NCI-H524 treated with DMSO at 0.1 percent for 48 hours (cell line): Measurements from ENCODE around the gene ZNF225.
"Not testable (repeated sequence)": the region's sequence is repeated elsewhere in the genome, so short reads cannot be mapped to it uniquely, and the experiment has no call there.

Experiments
- DNase-seq: peaks from one replicate; lab custom pipeline; 2025; lab: John Stamatoyannopoulos, UW

The ZNF225 gene

DNA sequence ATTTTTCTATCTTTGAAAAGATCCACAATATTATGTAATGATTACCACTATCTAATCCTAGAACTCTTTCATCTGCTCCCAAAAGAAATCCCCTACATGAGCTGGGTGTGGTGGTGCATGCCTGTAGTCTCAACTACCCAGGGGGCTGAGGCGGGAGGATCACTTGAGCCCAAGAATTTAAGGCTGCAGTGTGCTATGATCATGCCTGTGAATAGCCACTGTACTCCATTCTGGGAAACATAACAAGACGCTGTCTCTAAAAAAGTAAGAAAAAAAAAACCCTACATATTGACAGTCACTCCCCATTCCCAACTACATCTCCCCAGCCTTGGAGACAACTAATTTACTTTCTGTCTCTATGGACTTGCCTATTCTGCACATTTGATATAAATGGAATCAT, 50.6 kb downstream of the ZNF225 start:
- no peak for DNase-seq

DNA sequence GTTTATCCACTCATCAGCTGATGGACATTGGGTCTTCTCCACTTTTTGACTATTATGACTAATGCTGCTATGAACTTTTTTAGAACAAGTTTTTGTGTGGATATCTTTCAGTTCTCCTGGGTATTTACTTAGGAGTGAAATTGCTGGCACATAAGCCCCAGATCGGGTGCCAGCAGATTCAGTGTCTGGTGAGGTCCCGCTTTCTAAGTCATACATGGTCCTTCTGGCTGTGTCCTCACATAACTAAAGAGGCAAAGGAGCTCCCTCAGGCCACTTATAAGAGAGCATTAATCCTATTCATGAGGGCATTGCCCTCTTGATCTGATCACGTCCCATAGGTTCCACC, 51.1 kb downstream of the ZNF225 start:
- DNase-seq = no peak

DNA sequence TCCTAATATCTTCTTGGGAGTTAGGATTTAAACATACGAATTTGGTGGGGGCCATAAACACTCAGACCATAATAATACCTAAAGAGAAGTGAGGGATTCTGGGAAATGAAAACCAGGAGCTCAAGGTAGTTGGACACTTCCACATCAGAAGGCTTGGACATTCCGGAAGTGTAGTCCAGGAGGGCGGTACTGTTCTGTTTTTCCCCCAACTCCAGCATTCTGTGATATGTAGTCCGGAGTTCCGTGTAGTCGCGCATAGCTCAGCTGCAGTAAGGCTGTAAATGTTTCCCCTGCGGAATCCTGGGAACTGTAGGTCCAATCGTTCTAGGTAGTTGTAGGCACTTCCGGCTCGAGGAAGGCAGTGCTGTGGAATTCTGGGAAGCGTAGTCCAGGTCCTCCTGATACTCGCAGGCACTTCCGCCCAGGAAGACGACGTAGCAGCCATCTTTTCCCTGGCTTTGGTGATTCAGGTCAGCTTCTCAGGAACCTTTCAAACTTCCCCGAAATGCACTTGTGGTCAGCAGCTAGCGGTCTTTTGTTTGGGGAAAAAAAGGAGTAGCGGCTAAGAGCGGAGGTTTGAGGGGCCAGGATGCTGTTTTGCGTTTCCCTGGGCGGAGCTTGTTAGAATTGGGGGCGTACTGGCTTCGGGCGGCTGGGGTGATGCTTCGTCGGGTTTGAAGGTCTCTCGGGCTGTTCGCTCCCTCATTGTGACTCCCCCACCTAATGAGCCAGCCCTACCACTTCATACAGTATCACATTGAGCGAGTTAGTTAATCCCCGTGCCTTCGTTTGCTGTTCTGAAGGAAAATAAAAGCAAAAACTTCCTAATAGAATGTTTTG, 51.7 kb downstream of the ZNF225 start, which contains the start of gene ZNF226:
TSS of gene ZNF226 (plus strand) at position 428 of the 840 bp plus-strand sequence. CDS start 4,981 bp downstream, outside the sequence.
- DNase-seq = peak; percentile 94

DNA sequence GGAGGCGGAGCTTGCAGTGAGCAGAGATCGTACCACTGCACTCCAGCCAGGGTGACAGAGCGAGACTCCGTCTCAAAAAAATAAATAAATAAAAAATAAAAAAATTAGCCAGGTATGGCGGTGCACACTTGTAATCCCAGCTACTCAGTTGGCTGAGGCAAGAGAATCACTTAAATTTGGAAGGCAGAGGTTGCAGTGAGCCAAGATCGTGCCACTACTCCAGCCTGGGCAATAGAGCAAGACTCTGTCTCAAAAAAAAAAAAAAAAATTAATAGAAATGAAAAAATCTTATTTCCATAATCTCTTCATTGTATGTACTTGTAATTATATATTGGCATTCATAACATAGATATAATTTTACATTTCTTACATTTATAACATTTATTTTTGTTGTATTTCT, 57.5 kb downstream of the ZNF225 start:
- DNase-seq = not testable (repeated sequence)

DNA sequence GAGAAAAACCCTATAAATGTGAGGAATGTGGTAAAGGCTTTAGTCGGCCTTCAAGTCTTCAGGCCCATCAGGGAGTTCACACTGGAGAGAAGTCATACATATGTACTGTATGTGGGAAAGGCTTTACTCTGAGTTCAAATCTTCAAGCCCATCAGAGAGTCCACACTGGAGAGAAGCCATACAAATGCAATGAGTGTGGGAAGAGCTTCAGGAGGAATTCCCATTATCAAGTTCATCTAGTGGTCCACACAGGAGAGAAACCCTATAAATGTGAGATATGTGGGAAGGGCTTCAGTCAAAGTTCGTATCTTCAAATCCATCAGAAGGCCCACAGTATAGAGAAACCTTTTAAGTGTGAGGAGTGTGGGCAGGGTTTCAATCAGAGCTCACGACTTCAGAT, 63.4 kb downstream of the ZNF225 start:
- DNase-seq = no peak

DNA sequence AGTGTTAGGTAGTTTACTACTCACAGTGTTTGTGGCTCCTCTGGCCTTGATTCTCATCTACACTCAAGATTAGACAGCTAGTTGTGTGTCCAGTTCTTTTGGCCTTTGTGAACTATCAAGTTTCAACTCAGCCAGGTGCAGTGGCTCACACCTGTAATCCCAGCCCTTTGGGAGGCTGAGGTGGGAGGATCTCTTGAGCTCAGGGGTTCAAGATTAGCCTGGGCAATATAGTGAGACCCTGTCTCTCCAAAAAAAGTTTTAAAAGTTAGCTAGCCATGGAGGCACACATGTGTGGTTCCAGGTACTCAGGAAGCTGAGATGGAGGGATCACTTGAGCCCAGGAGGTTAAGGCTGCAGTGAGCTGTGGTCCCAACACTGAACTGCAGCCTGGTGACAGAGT, 67.8 kb downstream of the ZNF225 start:
- DNase-seq = no peak

DNA sequence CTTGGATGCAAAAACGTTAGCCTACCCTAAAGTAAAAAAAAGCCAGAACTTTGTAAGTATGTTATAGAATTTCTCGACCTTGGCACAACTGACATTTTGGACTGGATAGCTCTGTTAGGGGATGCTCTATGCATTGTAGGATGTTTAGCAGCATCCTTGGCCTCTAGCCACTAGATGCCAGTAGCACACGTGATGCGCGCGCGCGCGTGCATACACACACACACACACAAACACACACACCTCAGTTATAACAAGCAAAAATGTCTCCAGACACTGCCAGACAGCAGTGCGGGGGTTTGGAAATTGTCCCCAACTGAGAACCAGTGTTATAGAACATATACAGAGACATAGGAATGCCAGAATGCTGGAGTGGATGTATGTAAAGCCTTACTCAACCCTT, 68.9 kb downstream of the ZNF225 start:
- no peak for DNase-seq
